Myocyte (in vitro differentiated cells): Measurements from ENCODE around the gene RFTN2. TPM values are rescaled to one million over a fixed set of nuclear protein-coding genes. Genes with fewer than 3 reads are reported as not detected.

Experiments used
- DNase-seq: peaks from one replicate; pipeline ENCODE4 v3.0.0-alpha.2; 2012; ENCODE audit warnings: low read depth
- total RNA-seq: library from RNA; depleted of rRNA; stranded (reverse); fragments of >200 nt; gene quantifications from 2 replicates; pipeline ENCODE4 v1.2.3, GENCODE V29; 2014

Gene RFTN2
- total RNA-seq, 1 donor from 2014 or later = 6.8 TPM

GRCh38 chr2:197548582-197548981, 126.8 kb downstream of the RFTN2 start:
- no peak for DNase-seq

GRCh38 chr2:197547163-197547900, 128.1 kb downstream of the RFTN2 start:
- DNase-seq = no peak

GRCh38 chr2:197543206-197543605, 132.2 kb downstream of the RFTN2 start:
- DNase-seq = no peak

- DNase-seq = no peak
Observed at GRCh38 chr2:197539734-197540133, 135.7 kb downstream of the RFTN2 start.

GRCh38 chr2:197538412-197538811, 137.0 kb downstream of the RFTN2 start:
- DNase-seq = no peak

Other genes starting within 250 kb of the RFTN2 start
- gene SF3B1, start 240.6 kb downstream of the RFTN2 start, total RNA-seq = 285 and 321 TPM in 2 replicates
- gene COQ10B, start 222.0 kb downstream of the RFTN2 start, total RNA-seq = 35.8 and 40.1 TPM in 2 replicates
- 119 and 133 TPM in 2 replicates for gene HSPD1, start 175.7 kb downstream of the RFTN2 start, total RNA-seq
- gene HSPE1, start 175.2 kb downstream of the RFTN2 start, total RNA-seq = 99.7 and 130 TPM in 2 replicates
- gene MOB4, start 159.5 kb downstream of the RFTN2 start, total RNA-seq = 39.9 and 46.5 TPM in 2 replicates
- gene MARS2, start 29.8 kb upstream of the RFTN2 start, total RNA-seq = 5.8 and 6.0 TPM in 2 replicates
- 0.16 and 2.4 TPM in 2 replicates for gene BOLL, start 109.7 kb upstream of the RFTN2 start, total RNA-seq
- gene PLCL1, start 129.0 kb upstream of the RFTN2 start, total RNA-seq = 0.83 and 2.5 TPM in 2 replicates